K562 (cell line): ENCODE data around the gene PIK3R2. TPM values are rescaled to one million over a fixed set of nuclear protein-coding genes. Genes with fewer than 3 reads are reported as not detected.

ENCODE experiments used
- ARNT ChIP-seq, 2 experiments: fragments of 450-650 bp; IDR thresholded peaks; 2 replicates each; pipeline ENCODE4 v1.6.1; 2016; ENCODE audit warnings: mild to moderate bottlenecking in 1 of 2
- ATF3 ChIP-seq, 2 experiments: fragments of 450-650 bp in 1 of 2; sonication (generic) in 1 of 2; formaldehyde crosslinking in 1 of 2; IDR thresholded peaks in 1 of 2; conservative IDR thresholded peaks in 1 of 2; 2 replicates each; pipeline versions ENCODE4 v1.6.1 to v1.8.1; 2016 to 2023; ENCODE audit warnings: mild to moderate bottlenecking in 2 of 2, moderate library complexity in 2 of 2, inconsistent platforms in 1 of 2, missing genetic modification reagents in 1 of 2
- CCNT2 ChIP-seq: IDR thresholded peaks from 2 replicates; pipeline ENCODE4 v1.6.1; 2011; ENCODE audit warnings: borderline replicate concordance, low read depth, mild to moderate bottlenecking, moderate library complexity, mixed read lengths, low read length; ENCODE audit not compliant: insufficient read length; ENCODE audit errors: extremely low read depth
- EGR1 ChIP-seq: fragments of 450-650 bp; conservative IDR thresholded peaks from 2 replicates; pipeline ENCODE4 v1.6.1; 2017; ENCODE audit warnings: mild to moderate bottlenecking
- ELF2 ChIP-seq: fragments of 250-450 bp; sonication (Bioruptor Pico); IDR thresholded peaks from 2 replicates; pipeline ENCODE4 v1.5.0; 2021; ENCODE audit warnings: mild to moderate bottlenecking
- ETS2 ChIP-seq: IDR thresholded peaks from 2 replicates; pipeline ENCODE4 v1.6.1; 2016; ENCODE audit warnings: borderline replicate concordance, missing genetic modification characterization, mild to moderate bottlenecking, moderate library complexity, missing compliant biosample characterization; ENCODE audit not compliant: poor library complexity, severe bottlenecking
- ETV6 ChIP-seq, 3 experiments: fragments of 150-350 bp in 1 of 3; sonication (generic) in 1 of 3; formaldehyde crosslinking in 1 of 3; IDR thresholded peaks; 2 replicates each; pipeline versions ENCODE4 v1.6.1 to v1.8.0; 2014 to 2022; ENCODE audit warnings: borderline replicate concordance in 2 of 3, low read depth in 2 of 3, antibody characterized with exemption in 1 of 3, low read length in 1 of 3, mild to moderate bottlenecking in 1 of 3, missing genetic modification reagents in 1 of 3
- HMGN3 ChIP-seq: IDR thresholded peaks from 2 replicates; pipeline ENCODE4 v1.6.1; 2011; ENCODE audit warnings: borderline replicate concordance, low read depth, mild to moderate bottlenecking, mixed read lengths, low read length; ENCODE audit not compliant: insufficient read length; ENCODE audit errors: extremely low read depth
- MCM3 ChIP-seq: fragments of 450-650 bp; IDR thresholded peaks from 2 replicates; pipeline ENCODE4 v1.6.1; 2016
- NONO ChIP-seq, 2 experiments: fragments of 200-400 bp in 1 of 2; fragments of 450-650 bp in 1 of 2; formaldehyde crosslinking in 1 of 2; IDR thresholded peaks; 2 replicates each; pipeline ENCODE4 v1.6.1; 2017; ENCODE audit warnings: low read depth in 2 of 2, mild to moderate bottlenecking in 2 of 2, moderate library complexity in 2 of 2, low read length in 1 of 2
- NR0B1 ChIP-seq: fragments of 450-650 bp; IDR thresholded peaks from one replicate; pipeline ENCODE4 v1.6.1; 2018; ENCODE audit warnings: mild to moderate bottlenecking, moderate library complexity; ENCODE audit not compliant: partially characterized antibody
- NR4A1 ChIP-seq, 2 experiments: fragments of 250-450 bp in 1 of 2; fragments of 450-650 bp in 1 of 2; sonication (Bioruptor Pico) in 1 of 2; IDR thresholded peaks; 2 replicates each; pipeline versions ENCODE4 v1.4.0 to v1.6.1; 2016 to 2020; ENCODE audit warnings: mild to moderate bottlenecking in 2 of 2, missing compliant biosample characterization in 1 of 2, missing genetic modification characterization in 1 of 2, moderate library complexity in 1 of 2
- PRMT5 ChIP-seq: sonication (generic); formaldehyde crosslinking; IDR thresholded peaks from 2 replicates; pipeline ENCODE4 v1.5.0; 2020; ENCODE audit warnings: missing genetic modification reagents
- RBM22 ChIP-seq: fragments of 200-400 bp; formaldehyde crosslinking; IDR thresholded peaks from 2 replicates; pipeline ENCODE4 v1.6.1; 2018; ENCODE audit warnings: low read length, low read depth; ENCODE audit not compliant: poor library complexity, severe bottlenecking
- TEAD4 ChIP-seq, 2 experiments: sonication (generic) in 1 of 2; formaldehyde crosslinking in 1 of 2; IDR thresholded peaks; 2 replicates each; pipeline versions ENCODE4 v1.6.1 to v1.8.0; 2012 to 2022; ENCODE audit warnings: borderline replicate concordance in 1 of 2, inconsistent platforms in 1 of 2, low read length in 1 of 2, mild to moderate bottlenecking in 1 of 2, missing genetic modification reagents in 1 of 2
- THRA ChIP-seq: fragments of 450-650 bp; IDR thresholded peaks from 2 replicates; pipeline ENCODE4 v1.6.1; 2017; ENCODE audit warnings: mild to moderate bottlenecking, moderate library complexity
- VEZF1 ChIP-seq: fragments of 200-800 bp; sonication (Bioruptor generic); IDR thresholded peaks from 2 replicates; pipeline ENCODE4 v1.6.1; 2017; ENCODE audit warnings: missing genetic modification characterization, missing compliant biosample characterization
- ZNF436 ChIP-seq: fragments of 250-450, 450-650 bp; sonication (Bioruptor Pico); formaldehyde crosslinking; IDR thresholded peaks from 2 replicates; pipeline ENCODE4 v1.7.0; 2020; ENCODE audit warnings: mild to moderate bottlenecking
- ZNF444 ChIP-seq: fragments of 250-450 bp; sonication (Bioruptor Pico); IDR thresholded peaks from 2 replicates; pipeline ENCODE4 v1.4.0; 2020; ENCODE audit warnings: mild to moderate bottlenecking, moderate library complexity
- ZSCAN29 ChIP-seq: fragments of 450-650 bp; IDR thresholded peaks from 2 replicates; pipeline ENCODE4 v1.6.1; 2017
- polyA plus RNA-seq, 8 experiments: library from polyadenylated mRNA; depleted of rRNA in 4 of 8; stranded (reverse) in 5 of 8; unstranded in 3 of 8; fragments of >200 nt; fragmentation: Nextera tagmentation in 2 of 8; fragmentation: Illumina TruSeq in 1 of 8; extraction: Ambion mirVana in 2 of 8; extraction: Trizol in 1 of 8; gene quantifications; 2 replicates each; pipeline versions ENCODE4 v1.2.1 to v1.2.3, GENCODE V29; 2011 to 2014; ENCODE audit warnings: inconsistent platforms in 1 of 8, missing spikeins in 1 of 8
- total RNA-seq, 7 experiments: library from RNA; depleted of rRNA in 6 of 7; stranded (reverse); fragments of >200 nt in 6 of 7; fragmentation: Illumina TruSeq in 2 of 7; extraction: Trizol in 2 of 7; gene quantifications; 2 replicates each; pipeline versions ENCODE4 v1.2.1 to v1.2.3, GENCODE V29; 2011 to 2021; ENCODE audit warnings: low replicate concordance in 1 of 7

PIK3R2 gene
- total and polyA plus RNA-seq, 9 of the 15 experiments (the other 6 are each of a cell fraction or from before 2014, with no cell fraction given): 0.39 to 37.9 (median 5.3) TPM

- TF ChIP-seq NONO (IDR thresholded peaks at IDR 0.05; ENCODE audit: low read depth in 2 of 2, low read length in 1 of 2) (peak in 1 of 2 experiments; percentile 78; a peak in 2 of 4 replicates), ETS2 (tag) (no peak), ETV6 (IDR thresholded peaks at IDR 0.05; ENCODE audit: borderline replicate concordance in 1 of 2, low read depth in 2 of 2, low read length in 1 of 2) (no peak), ETV6 (CRISPR knock-in tag; IDR thresholded peaks at IDR 0.05; ENCODE audit: borderline replicate concordance) (no peak), EGR1 (peak; percentile 56), HMGN3 (peak; percentile 54), VEZF1 (peak; percentile 67), THRA (no peak), NR4A1 (CRISPR knock-in tag; IDR thresholded peaks at IDR 0.05) (no peak), NR4A1 (tag; IDR thresholded peaks at IDR 0.05) (no peak), ZNF436 (peak; percentile 76), ZNF444 (CRISPR knock-in tag) (no peak), TEAD4 (IDR thresholded peaks at IDR 0.05; ENCODE audit: low read length) (no peak), TEAD4 (CRISPR knock-in tag; IDR thresholded peaks at IDR 0.05; ENCODE audit: borderline replicate concordance) (no peak), ATF3 (IDR thresholded peaks at IDR 0.05) (no peak), ATF3 (CRISPR knock-in tag; conservative IDR thresholded peaks at IDR 0.05) (no peak), NR0B1 (no peak), ELF2 (peak; percentile 42; the same call in 1 of the 2 replicates), ARNT (IDR thresholded peaks at IDR 0.05) (no peak), PRMT5 (CRISPR knock-in tag) (no peak), MCM3 (no peak), ZSCAN29 (no peak), CCNT2 (peak; percentile 62), RBM22 (no peak)
Observed at GRCh38 chr19:18109733-18110608, 43.0 kb upstream of the PIK3R2 start (continued).
